Measurements from ENCODE around the gene ANAPC1.
"Not testable (repeated sequence)": the region's sequence is repeated elsewhere in the genome, so short reads cannot be mapped to it uniquely, and the experiment has no call there.

Gene ANAPC1, protein sequence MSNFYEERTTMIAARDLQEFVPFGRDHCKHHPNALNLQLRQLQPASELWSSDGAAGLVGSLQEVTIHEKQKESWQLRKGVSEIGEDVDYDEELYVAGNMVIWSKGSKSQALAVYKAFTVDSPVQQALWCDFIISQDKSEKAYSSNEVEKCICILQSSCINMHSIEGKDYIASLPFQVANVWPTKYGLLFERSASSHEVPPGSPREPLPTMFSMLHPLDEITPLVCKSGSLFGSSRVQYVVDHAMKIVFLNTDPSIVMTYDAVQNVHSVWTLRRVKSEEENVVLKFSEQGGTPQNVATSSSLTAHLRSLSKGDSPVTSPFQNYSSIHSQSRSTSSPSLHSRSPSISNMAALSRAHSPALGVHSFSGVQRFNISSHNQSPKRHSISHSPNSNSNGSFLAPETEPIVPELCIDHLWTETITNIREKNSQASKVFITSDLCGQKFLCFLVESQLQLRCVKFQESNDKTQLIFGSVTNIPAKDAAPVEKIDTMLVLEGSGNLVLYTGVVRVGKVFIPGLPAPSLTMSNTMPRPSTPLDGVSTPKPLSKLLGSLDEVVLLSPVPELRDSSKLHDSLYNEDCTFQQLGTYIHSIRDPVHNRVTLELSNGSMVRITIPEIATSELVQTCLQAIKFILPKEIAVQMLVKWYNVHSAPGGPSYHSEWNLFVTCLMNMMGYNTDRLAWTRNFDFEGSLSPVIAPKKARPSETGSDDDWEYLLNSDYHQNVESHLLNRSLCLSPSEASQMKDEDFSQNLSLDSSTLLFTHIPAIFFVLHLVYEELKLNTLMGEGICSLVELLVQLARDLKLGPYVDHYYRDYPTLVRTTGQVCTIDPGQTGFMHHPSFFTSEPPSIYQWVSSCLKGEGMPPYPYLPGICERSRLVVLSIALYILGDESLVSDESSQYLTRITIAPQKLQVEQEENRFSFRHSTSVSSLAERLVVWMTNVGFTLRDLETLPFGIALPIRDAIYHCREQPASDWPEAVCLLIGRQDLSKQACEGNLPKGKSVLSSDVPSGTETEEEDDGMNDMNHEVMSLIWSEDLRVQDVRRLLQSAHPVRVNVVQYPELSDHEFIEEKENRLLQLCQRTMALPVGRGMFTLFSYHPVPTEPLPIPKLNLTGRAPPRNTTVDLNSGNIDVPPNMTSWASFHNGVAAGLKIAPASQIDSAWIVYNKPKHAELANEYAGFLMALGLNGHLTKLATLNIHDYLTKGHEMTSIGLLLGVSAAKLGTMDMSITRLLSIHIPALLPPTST (N-terminal part only)

DNA sequence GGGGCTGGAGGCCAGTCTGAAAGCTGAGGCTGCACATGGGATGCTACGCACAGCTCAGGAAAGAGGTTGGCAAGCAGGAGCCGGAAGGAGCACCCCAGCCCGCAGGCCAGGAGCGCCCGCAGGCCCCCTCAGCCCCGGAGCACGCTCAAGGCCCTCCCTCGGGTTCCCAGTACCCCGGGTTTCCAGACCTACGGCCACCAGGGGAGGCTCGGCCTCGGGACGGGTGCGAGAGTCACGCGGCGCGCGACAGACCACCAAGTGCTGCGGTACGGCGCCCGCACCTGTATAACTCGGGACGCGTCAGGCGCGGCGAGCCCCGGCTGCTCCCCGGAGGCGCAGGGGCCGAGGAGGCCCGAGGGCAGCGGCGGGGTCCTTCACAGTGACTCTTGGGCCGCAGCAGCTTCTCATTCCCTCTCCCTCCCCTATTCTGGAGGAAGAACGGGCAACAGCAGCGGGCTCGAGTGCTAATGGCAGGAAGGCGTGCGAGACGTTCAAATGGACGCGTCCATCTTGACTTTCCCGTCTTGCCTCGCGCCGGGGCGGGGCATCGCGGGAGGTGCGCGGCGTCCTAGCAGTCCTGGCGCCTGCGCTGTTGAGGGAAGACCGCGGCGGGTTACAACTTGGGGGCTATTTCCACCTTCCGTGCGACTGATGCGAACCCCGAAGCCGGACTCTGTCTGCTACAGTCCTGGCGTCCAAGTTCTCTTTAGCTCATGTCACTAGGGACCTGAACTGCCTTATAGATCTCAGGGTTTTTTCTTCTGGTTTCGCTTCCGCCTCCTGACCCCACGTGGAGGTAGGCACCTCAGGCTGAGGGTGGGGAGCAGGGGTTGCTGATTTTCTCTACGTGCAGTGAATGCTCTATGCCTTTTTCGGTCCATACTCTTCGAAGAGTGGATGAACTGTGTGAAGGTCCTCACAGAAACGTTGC is at the start of gene ANAPC1:
Gene ANAPC1, minus strand, starts transcription at position 533 of the 931 bp plus-strand sequence. CDS start 3,368 bp downstream, outside the sequence.
- peak; percentile 58 for DNase-seq

DNA sequence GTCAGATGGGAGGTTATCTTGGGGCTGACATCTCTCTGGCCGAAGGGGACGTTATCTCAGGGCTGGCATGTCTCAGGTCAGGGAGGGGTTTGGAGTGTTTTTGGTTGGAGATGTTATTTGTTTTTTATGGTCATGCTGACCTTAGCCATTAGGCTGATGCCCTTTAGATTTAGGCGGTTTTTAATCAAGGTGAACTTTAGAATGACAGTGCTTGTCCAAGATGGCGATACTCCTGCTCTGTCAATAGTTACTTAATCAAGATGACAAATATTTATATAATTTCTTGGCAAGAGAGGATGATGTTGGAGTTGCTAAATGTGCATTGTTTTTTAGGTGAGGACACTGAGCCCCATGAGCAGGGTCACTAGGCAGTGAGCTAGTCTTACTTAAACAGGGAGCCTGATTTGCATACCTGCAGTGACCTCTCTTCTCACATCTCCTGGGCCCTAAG is 48.9 kb upstream of the ANAPC1 start:
- no peak for DNase-seq

DNA sequence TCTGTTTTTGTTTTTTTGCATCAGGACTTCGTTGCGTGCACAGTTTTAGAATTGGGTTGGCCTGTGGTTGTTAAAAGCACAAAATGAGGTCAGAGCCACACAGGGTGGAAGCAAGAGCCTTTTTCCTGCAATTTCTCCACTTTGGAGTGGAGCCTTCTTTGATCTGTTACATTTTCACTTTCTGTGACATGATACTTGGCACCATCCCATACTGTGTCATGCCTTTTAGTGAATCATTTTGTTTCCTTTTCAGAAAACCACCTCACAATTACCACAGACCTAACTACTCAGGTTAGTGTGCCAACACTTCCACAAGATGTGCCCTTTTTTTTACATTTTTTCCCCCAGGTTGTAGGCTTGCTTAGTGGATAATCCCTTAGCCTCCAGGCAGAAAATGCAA is 46.9 kb upstream of the ANAPC1 start:
- no peak for DNase-seq

DNA sequence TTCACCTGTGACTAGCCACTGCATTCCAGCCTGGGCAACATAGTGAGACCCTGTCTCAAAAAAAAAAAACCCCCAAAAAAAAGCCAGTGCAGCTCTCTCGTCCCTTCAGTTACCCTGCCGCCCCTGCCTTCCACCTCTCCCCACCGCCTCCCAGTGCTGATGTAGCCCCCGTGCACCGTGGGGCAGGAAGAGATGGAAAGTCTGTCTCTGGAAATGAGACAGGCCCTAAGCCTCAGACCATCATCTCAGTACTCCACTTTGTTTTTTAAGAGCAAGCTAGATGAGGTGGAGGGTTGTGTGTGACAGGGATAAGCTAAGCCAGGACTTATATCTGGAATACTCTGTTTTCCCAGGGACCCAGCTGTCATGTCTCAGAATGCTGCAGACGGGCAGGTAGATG is 46.4 kb upstream of the ANAPC1 start:
- DNase-seq = no peak

DNA sequence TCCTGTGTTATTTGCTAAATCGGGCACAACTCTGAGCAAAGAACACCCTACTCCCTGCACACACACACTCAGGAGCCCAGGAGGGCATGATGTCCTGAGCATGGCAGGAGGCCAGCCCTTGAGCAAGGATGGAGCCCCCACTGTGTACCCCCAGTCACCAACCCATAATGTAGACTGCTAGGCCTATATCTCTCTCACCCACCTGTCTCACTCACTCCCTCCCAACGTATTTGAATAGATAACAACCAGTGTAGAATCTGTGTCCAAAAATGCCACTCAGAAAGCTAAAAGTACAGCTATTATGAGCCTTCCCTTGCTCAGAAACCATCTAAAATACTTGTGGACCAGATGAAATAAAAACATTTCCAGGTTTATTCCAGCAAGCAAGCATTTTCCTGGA is 43.7 kb upstream of the ANAPC1 start:
- no peak for DNase-seq

DNA sequence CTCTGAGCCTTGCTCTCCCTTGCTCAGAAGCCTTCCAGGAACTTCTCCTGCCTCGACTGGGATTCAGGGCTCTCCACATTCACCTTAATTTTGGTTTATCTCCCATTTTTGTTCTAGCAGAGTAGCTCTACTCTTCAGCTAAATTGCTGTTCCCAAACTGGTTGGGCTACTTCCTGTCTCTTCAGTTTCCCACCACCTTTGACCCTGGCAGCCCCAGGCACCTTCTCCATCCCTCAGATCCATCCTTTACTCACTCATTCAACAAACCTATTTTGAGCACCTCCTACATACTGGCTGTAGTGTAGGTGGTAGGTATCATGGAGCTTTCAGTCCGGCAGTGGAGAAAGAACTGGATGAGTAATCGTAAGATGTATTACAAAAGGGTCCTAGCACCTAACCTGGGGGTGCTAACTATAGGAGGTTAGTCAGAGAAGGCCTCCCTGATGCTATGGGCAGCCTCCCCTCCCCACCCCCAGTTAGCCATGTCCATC is 40.7 kb upstream of the ANAPC1 start:
- no peak for DNase-seq

DNA sequence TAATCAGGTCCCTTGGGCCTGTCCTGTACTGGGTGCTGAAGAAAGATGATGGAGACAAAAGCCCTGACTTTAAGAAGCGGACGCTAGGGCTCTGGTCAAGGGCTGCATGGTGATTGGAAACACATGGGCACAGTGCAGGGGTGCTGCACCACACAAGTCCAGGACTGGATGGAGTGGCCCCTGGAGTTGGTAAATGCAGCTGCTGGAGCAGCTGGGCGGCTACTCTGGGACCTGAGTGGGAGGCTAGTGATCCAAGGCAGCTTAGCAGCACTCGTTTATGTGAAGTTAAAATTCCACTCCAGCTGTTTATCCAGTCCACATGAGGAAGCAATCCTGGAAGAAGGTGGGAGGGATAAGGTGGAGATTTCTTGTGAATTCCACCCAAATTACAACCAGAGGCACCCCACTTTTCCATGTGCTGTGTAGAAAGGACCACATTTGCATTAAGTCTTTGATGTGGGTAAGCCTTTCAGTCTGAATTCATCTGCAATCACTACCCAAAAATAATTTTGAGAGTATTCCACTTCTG is 39.3 kb upstream of the ANAPC1 start:
- DNase-seq = no peak

DNA sequence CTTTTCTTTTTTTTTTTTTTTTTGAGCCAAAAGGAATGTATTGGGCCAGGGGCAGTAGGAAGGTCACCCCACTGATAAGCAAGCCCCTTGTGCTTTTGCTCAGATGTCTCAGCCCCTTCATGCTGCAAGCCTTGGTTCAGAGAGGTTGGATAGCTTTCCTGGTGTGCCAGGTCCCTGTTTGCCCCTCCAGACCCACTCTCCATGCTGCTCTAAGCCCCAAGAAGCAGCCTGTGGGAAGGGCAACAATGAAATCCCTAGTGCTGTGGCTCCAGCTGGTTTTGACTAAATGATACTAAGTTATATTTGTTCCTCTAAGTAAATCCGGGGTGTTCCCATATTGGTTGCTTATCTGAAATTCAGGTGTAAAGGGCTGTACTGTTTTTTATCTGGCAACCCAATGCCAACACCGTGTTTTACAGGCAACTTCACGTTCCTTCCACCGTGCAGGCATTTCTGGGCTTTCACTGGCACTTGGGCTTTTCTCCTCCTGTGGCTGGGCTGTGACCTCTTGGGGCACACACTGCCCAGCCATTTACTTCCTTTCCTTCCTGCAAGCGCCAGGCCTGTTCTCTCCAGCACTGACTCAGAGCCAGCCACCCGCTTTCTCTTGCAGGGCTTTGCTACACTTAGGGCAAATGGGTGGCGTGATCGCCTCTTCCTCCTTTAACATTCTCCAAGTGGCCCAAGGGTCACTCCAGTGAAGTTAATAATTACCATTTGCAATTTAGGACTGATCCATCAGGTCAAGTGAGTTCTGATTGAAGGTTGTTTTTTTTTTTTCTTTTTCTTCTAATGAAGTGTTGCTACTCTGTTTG is 36.0 kb upstream of the ANAPC1 start:
- DNase-seq = no peak

DNA sequence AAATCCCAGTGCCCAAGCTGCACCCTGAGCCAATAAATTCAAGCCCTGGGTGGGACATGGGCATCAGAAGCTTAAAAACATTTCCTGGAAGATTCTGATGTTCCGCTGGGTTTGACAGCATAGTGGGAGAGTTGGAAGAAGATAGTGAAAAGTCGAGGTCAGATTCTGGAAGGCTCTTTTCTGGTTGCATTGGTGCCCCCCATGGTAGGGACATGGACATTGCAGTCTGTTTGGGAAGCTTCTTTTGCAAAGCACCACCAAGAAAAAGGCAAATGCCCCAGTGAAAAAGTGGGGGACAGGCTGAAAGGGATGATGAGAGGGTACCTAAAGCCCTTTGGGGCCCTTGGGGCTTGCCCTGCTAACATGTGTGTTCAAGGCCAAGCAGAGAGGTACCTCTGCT is 35.4 kb upstream of the ANAPC1 start:
- DNase-seq = no peak

DNA sequence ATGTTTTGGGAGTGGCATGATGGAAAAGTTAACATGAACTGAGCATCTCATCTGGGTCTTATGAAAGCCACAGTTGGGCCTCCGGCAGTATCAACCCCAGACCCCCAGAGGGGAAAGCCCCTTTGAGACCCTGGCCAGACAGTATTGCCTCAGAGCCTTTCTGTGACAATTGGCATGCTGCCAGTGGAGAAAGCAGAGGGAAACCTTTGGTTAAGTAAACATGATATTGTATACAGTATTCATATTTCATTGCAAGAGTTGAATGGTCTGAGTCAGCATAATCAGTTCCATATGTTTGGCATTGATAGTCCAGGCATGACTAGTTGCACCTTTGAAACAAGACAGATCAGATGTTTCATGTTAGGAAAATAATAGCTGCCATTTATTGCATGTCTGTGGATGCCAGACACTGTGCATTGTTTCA is 34.4 kb upstream of the ANAPC1 start:
- DNase-seq = peak; percentile 70

DNA sequence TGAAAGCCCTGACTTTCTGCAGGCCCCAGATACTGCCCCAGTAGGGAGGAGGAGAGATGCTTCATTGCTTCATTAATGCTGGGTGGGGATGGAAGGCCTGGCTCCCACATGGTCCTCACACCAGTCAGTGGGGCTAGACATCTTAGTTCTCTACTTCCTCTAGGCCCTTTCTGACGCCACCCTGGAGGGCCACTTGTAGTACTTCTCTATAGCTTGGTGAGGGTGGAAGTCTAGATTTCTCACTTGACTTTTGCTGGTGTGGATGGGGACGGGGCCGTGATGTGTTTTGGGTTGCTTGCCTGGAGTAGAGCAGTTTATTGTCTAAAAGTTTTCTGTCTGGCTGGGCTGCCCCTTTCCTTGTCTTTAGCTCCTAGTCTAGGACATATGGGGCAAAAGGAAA is 33.1 kb upstream of the ANAPC1 start:
- DNase-seq = no peak

DNA sequence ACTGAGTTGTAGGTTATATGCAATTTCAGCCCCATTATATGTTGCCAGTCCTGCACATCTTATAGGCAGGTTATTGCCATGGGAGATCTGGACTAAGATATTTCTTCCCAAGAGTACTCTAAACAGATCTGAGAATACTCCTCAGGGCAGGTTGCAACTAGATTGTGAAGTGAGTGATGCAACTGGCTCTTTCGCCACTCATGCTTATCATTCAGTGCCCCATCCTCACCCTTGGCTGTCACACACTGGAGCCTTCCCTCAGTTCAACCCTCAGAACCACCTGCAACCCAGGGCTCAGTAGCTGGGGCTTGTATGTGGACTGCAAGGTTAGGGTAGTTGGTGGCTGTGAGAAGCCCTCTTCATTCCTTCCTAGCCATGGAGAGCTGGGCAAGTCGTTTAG is 28.6 kb upstream of the ANAPC1 start:
- no peak for DNase-seq

DNA sequence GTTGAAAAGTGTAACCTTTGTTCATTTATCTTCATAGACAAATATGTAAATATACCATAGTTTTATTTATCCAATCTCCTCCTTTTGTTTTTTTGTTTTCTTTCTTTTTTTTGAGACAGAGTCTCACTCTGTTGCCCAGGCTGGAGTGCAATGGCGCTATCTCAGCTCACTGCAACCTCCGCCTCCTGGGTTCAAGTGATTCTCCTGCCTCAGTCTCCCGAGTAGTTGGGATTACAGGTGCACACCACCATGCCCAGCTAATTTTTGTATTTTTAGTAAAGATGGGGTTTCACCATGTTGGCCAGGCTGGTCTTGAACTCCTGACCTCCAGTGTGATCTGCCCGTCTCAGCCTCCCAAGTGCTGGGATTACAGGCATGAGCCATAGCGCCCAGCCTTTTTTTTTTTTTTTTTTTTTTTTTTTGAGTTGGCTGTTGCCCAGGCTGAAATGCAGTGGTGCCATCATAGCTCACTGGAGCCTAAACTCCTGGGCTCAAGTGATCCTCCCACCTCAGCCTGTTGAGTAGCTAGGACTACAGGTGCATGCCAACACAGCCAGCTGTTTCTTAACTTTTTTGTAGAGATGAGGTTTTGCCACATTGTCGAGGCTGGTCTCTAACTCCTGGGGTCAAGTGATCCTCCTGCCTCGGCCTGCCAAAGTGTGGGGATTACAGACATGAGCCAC is 27.4 kb upstream of the ANAPC1 start:
- DNase-seq = not testable (repeated sequence)

DNA sequence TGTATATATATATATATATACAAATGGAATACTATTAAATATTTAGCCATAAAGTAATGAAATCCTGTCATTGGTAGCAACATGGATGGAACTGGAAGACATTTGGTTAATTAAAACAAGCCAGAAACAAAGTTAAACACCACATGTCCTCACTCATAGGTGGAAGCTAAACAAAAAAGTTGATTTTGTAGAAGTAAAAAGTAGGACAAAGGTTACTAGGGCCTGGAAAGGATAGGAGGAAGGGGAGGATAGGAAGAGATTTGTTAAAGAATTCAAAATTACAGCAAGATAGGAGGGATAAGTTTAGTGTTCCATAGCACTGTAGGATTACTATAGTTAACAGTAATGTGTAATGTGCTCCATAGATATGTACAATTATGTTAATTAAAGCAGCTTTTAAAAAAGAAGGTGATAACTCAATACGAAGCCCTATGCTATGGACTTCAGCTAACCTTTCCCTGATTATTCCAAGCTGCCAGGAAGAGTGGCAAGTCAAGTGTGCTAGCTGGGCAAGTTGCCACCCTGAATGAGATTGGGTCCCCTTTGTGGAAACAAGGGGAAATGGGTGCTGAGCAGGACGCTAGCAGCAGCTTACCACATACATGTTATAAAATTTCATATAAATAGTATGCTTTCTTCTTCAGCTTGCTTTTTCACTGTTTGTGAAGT is 26.8 kb upstream of the ANAPC1 start:
- no peak for DNase-seq

DNA sequence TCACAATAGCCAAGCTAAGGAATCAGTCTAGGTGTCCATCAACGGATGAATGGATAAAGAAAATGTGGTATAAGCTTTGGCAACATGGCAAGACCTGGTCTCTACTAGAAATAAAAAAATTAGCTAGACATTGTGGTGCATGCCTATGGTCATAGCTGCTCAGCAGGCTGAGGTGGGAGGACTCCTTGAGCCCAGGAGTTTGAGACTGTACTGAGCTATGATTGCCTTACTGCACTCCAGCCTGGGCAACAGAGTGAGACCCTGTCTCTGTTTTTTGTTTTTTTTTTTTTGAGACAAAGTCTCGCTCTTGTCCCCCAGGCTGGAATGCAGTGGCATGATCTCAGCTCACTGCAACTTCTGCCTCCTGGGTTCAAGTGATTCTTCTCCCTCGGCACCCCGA is 26.0 kb upstream of the ANAPC1 start:
- DNase-seq = not testable (repeated sequence)

DNA sequence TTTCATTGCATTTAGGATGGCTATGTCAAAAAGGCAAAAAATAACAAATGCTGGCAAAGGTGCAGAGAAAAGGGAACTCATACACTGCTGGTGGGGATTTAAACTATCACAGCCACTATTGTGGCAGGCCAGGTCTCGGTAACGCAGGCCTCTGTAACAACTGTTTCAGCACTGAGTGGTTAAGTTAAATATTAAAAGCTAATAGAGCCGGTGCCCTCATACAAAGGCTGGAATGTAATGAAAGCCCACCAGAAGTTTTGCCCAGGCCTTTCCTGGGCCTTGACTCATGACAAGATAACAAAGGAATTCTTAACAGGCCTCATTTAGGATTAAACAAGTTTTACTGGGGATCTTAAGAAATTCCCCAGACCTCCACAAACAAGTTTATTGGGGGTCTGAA is 25.1 kb upstream of the ANAPC1 start:
- no peak for DNase-seq

DNA sequence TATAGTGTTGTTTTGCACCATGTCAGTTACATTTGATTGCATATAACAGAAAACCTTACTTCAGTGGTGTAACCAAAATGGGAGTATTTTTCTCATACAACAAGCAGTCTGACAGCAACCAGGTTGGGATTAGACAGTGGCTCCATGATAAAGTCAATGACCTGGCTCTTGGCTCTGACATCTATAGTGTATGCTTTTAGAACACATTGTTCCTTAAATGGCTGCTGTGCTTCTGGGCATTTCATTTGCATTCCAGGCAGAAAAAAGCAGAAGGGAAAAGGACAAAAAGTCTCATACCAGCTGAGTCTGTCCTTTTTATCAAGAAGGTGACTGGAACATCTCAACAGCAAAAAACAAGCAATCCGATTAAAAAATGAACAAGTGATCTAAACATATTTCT is 24.6 kb upstream of the ANAPC1 start:
- DNase-seq = no peak

DNA sequence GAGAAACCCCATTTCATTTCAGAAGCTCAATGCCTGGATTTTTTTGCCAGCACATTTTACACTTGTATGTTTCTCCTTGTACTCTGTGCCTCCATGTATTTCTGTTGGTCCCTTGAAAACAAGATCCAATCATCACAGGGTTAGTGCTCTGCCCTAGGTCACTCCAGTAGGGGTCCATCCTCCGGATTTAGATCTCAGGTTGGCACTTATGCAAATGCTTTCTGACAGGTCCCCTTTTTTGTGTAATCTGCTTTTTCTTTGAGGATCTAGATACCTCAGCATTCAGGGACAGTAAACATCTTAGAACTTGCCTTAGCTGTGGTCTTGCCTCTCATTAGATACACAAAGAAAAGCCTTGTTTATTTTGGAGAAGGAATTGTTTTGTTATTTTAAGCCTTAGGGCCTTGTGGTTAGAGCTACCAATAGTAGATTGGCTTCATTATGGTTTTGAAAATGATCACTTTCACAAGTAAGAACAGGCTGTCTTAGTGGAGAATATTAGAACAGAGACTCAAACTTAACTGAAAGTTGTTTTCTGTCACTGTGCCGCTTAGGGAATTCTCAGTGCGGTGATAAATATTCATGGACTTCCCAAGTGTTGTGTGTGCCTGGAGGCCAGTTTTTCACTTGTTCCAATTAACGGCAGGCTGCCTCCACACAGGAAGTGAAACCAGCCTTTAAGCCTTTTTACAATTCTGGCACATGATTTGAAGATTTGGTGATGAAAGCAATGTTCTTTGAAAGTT is 22.2 kb upstream of the ANAPC1 start:
- no peak for DNase-seq

DNA sequence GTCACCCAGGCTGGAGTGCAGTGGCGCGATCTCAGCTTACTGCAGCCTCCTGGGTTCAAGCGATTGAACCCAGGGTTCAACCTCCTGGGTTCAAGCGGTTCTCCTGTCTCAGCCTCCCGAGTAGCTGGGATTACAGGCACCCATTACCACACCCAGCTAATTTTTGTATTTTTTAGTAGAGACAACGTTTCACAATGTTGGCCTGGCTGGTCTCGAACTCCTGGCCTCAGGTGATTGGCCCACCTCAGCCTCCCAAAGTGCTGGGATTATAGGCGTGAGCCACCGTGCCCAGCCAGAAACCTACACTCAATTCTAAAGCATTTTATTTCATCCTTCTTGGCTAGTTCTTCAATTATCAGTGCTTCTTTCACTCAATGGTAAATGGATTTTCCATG is 21.5 kb upstream of the ANAPC1 start:
- not testable (repeated sequence) for DNase-seq
